ENCODE results near the gene LGMN. TPM values are rescaled to one million over a fixed set of nuclear protein-coding genes. Genes with fewer than 3 reads are reported as not detected.

Gene LGMN
- total and polyA plus RNA-seq, 4 donors = 86.0 to 164 (median 97.8) TPM

- WGBS, 2 donors = 91% methylated on average over 4 of the region's 4 CpGs
- H3K27ac ChIP-seq (ENCODE audit: low read depth in 1 of 2, low read length in 2 of 2) = no peak overlapping the region
- DNase-seq (no peak), ATAC-seq (ENCODE audit: low FRiP score) (no peak)
- H3K36me3 ChIP-seq (ENCODE audit: control insufficient read depth in 1 of 2, insufficient read depth in 2 of 2, low read length in 1 of 2) = peaks cover 0 to 5% of the 10 kb centered on the region in 2 donors
- intact Hi-C loops (cut with DNase I) = no loop called here
- no peaks in the 10 kb centered on the region for H3K9me3 ChIP-seq (ENCODE audit: control insufficient read depth, low read length)
- H3K4me3 ChIP-seq (ENCODE audit: low read length in 2 of 2) = no peak overlapping the region
- H3K4me1 ChIP-seq (ENCODE audit: control insufficient read depth in 1 of 2, insufficient read depth in 2 of 2, low read length in 2 of 2) = no peaks in the 10 kb centered on the region
- no peaks in the 10 kb centered on the region for H3K27me3 ChIP-seq (ENCODE audit: control insufficient read depth in 1 of 2, insufficient read depth in 2 of 2, low read length in 1 of 2)
Observed at GRCh38 chr14:92737619-92738188, 10.7 kb downstream of the LGMN start.

- H3K36me3 ChIP-seq (ENCODE audit: control insufficient read depth in 1 of 2, insufficient read depth in 2 of 2, low read length in 1 of 2) = peaks cover 0 to 5% of the 10 kb centered on the region in 2 donors
- H3K27me3 ChIP-seq (ENCODE audit: control insufficient read depth in 1 of 2, insufficient read depth in 2 of 2, low read length in 1 of 2) = no peaks in the 10 kb centered on the region
- WGBS, 2 donors = 28 to 29% methylated on average over 4 of the region's 4 CpGs
- H3K27ac ChIP-seq (ENCODE audit: low read depth in 1 of 2, low read length in 2 of 2) = no peak overlapping the region
- DNase-seq = no peak
- H3K4me1 ChIP-seq (ENCODE audit: control insufficient read depth in 1 of 2, insufficient read depth in 2 of 2, low read length in 2 of 2) = no peaks in the 10 kb centered on the region
- no peak overlapping the region for H3K4me3 ChIP-seq (ENCODE audit: low read length in 2 of 2)
- no peaks in the 10 kb centered on the region for H3K9me3 ChIP-seq (ENCODE audit: control insufficient read depth, low read length)
- intact Hi-C loops (cut with DNase I) = no loop called here
- ATAC-seq (ENCODE audit: low FRiP score) = no peak
Observed at GRCh38 chr14:92737206-92737605, 11.2 kb downstream of the LGMN start.

GRCh38 chr14:92735344-92735743 is 13.1 kb downstream of the LGMN start:
- intact Hi-C loops (cut with DNase I) = no loop called here
- H3K36me3 ChIP-seq (ENCODE audit: control insufficient read depth in 1 of 2, insufficient read depth in 2 of 2, low read length in 1 of 2) = peaks cover 0 to 3% of the 10 kb centered on the region in 2 donors
- no peaks in the 10 kb centered on the region for H3K9me3 ChIP-seq (ENCODE audit: control insufficient read depth, low read length)
- no peak for ATAC-seq (ENCODE audit: low FRiP score)
- DNase-seq = no peak
- no peaks in the 10 kb centered on the region for H3K4me1 ChIP-seq (ENCODE audit: control insufficient read depth in 1 of 2, insufficient read depth in 2 of 2, low read length in 2 of 2)
- no peaks in the 10 kb centered on the region for H3K27me3 ChIP-seq (ENCODE audit: control insufficient read depth in 1 of 2, insufficient read depth in 2 of 2, low read length in 1 of 2)
- no peak overlapping the region for H3K4me3 ChIP-seq (ENCODE audit: low read length in 2 of 2)
- WGBS, 2 donors = 94 to 95% methylated on average over 6 of the region's 6 CpGs
- H3K27ac ChIP-seq (ENCODE audit: low read depth in 1 of 2, low read length in 2 of 2) = no peak overlapping the region

GRCh38 chr14:92734618-92735017 is 13.8 kb downstream of the LGMN start:
- 85 to 89% methylated on average over 7 of the region's 7 CpGs for WGBS, 2 donors
- Histone ChIP-seq H3K9me3 (ENCODE audit: control insufficient read depth, low read length) (no peaks in the 10 kb centered on the region), H3K27me3 (ENCODE audit: control insufficient read depth in 1 of 2, insufficient read depth in 2 of 2, low read length in 1 of 2) (no peaks in the 10 kb centered on the region), H3K36me3 (ENCODE audit: control insufficient read depth in 1 of 2, insufficient read depth in 2 of 2, low read length in 1 of 2) (peaks cover 0 to 1% of the 10 kb centered on the region in 2 donors), H3K4me1 (ENCODE audit: control insufficient read depth in 1 of 2, insufficient read depth in 2 of 2, low read length in 2 of 2) (no peaks in the 10 kb centered on the region), H3K4me3 (ENCODE audit: low read length in 2 of 2) (no peak overlapping the region), H3K27ac (ENCODE audit: low read depth in 1 of 2, low read length in 2 of 2) (no peak overlapping the region)
- DNase-seq = no peak
- intact Hi-C loops (cut with DNase I) = no loop called here
- ATAC-seq (ENCODE audit: low FRiP score) = peak; percentile 17

GRCh38 chr14:92733007-92733406 is 15.4 kb downstream of the LGMN start:
- ATAC-seq (ENCODE audit: low FRiP score) (no peak), DNase-seq (no peak)
- no peak overlapping the region for H3K4me3 ChIP-seq (ENCODE audit: low read length in 2 of 2)
- no peaks in the 10 kb centered on the region for H3K27me3 ChIP-seq (ENCODE audit: control insufficient read depth in 1 of 2, insufficient read depth in 2 of 2, low read length in 1 of 2)
- H3K9me3 ChIP-seq (ENCODE audit: control insufficient read depth, low read length) = no peaks in the 10 kb centered on the region
- peaks cover 0 to 1% of the 10 kb centered on the region in 2 donors for H3K36me3 ChIP-seq (ENCODE audit: control insufficient read depth in 1 of 2, insufficient read depth in 2 of 2, low read length in 1 of 2)
- intact Hi-C loops (cut with DNase I) = no loop called here
- H3K27ac ChIP-seq (ENCODE audit: low read depth in 1 of 2, low read length in 2 of 2) = no peak overlapping the region
- no peaks in the 10 kb centered on the region for H3K4me1 ChIP-seq (ENCODE audit: control insufficient read depth in 1 of 2, insufficient read depth in 2 of 2, low read length in 2 of 2)
- 52 to 55% methylated on average over 4 of the region's 4 CpGs for WGBS, 2 donors

GRCh38 chr14:92731622-92732115 is 16.8 kb downstream of the LGMN start:
- no peaks in the 10 kb centered on the region for H3K27me3 ChIP-seq (ENCODE audit: control insufficient read depth in 1 of 2, insufficient read depth in 2 of 2, low read length in 1 of 2)
- H3K4me3 ChIP-seq (ENCODE audit: low read length in 2 of 2) = no peak overlapping the region
- H3K27ac ChIP-seq (ENCODE audit: low read depth in 1 of 2, low read length in 2 of 2) = no peak overlapping the region
- 94 to 98% methylated on average over 3 of the region's 3 CpGs for WGBS, 2 donors
- DNase-seq (no peak), ATAC-seq (ENCODE audit: low FRiP score) (no peak)
- peaks cover 0 to 1% of the 10 kb centered on the region in 2 donors for H3K36me3 ChIP-seq (ENCODE audit: control insufficient read depth in 1 of 2, insufficient read depth in 2 of 2, low read length in 1 of 2)
- intact Hi-C loops (cut with DNase I) = no loop called here
- no peaks in the 10 kb centered on the region for H3K9me3 ChIP-seq (ENCODE audit: control insufficient read depth, low read length)
- no peaks in the 10 kb centered on the region for H3K4me1 ChIP-seq (ENCODE audit: control insufficient read depth in 1 of 2, insufficient read depth in 2 of 2, low read length in 2 of 2)

GRCh38 chr14:92729634-92730358 is 18.6 kb downstream of the LGMN start:
- intact Hi-C loops (cut with DNase I) = no loop called here
- no peak overlapping the region for H3K4me3 ChIP-seq (ENCODE audit: low read length in 2 of 2)
- no peaks in the 10 kb centered on the region for H3K4me1 ChIP-seq (ENCODE audit: control insufficient read depth in 1 of 2, insufficient read depth in 2 of 2, low read length in 2 of 2)
- no peak for DNase-seq
- H3K27ac ChIP-seq (ENCODE audit: low read depth in 1 of 2, low read length in 2 of 2) = no peak overlapping the region
- H3K27me3 ChIP-seq (ENCODE audit: control insufficient read depth in 1 of 2, insufficient read depth in 2 of 2, low read length in 1 of 2) = no peaks in the 10 kb centered on the region
- WGBS, 2 donors = 66 to 69% methylated on average over 14 of the region's 14 CpGs
- peaks cover 0 to 1% of the 10 kb centered on the region in 2 donors for H3K36me3 ChIP-seq (ENCODE audit: control insufficient read depth in 1 of 2, insufficient read depth in 2 of 2, low read length in 1 of 2)
- H3K9me3 ChIP-seq (ENCODE audit: control insufficient read depth, low read length) = no peaks in the 10 kb centered on the region
- ATAC-seq (ENCODE audit: low FRiP score) = no peak

GRCh38 chr14:92728759-92729364 is 19.6 kb downstream of the LGMN start:
- no peaks in the 10 kb centered on the region for H3K9me3 ChIP-seq (ENCODE audit: control insufficient read depth, low read length)
- H3K36me3 ChIP-seq (ENCODE audit: control insufficient read depth in 1 of 2, insufficient read depth in 2 of 2, low read length in 1 of 2) = no peaks in the 10 kb centered on the region
- no peak for DNase-seq
- intact Hi-C loops (cut with DNase I) = no loop called here
- no peak for ATAC-seq (ENCODE audit: low FRiP score)
- H3K4me3 ChIP-seq (ENCODE audit: low read length in 2 of 2) = no peak overlapping the region
- H3K4me1 ChIP-seq (ENCODE audit: control insufficient read depth in 1 of 2, insufficient read depth in 2 of 2, low read length in 2 of 2) = no peaks in the 10 kb centered on the region
- H3K27me3 ChIP-seq (ENCODE audit: control insufficient read depth in 1 of 2, insufficient read depth in 2 of 2, low read length in 1 of 2) = no peaks in the 10 kb centered on the region
- H3K27ac ChIP-seq (ENCODE audit: low read depth in 1 of 2, low read length in 2 of 2) = no peak overlapping the region
- 67 to 73% methylated on average over 8 of the region's 8 CpGs for WGBS, 2 donors

GRCh38 chr14:92726933-92727262 is 21.5 kb downstream of the LGMN start:
- Histone ChIP-seq H3K36me3 (ENCODE audit: control insufficient read depth in 1 of 2, insufficient read depth in 2 of 2, low read length in 1 of 2) (no peaks in the 10 kb centered on the region), H3K27ac (ENCODE audit: low read depth in 1 of 2, low read length in 2 of 2) (no peak overlapping the region), H3K27me3 (ENCODE audit: control insufficient read depth in 1 of 2, insufficient read depth in 2 of 2, low read length in 1 of 2) (no peaks in the 10 kb centered on the region), H3K4me1 (ENCODE audit: control insufficient read depth in 1 of 2, insufficient read depth in 2 of 2, low read length in 2 of 2) (no peaks in the 10 kb centered on the region), H3K9me3 (ENCODE audit: control insufficient read depth, low read length) (no peaks in the 10 kb centered on the region), H3K4me3 (ENCODE audit: low read length in 2 of 2) (no peak overlapping the region)
- DNase-seq = no peak
- WGBS, 2 donors = 93 to 99% methylated on average over 8 of the region's 8 CpGs
- no peak for ATAC-seq (ENCODE audit: low FRiP score)
- intact Hi-C loops (cut with DNase I) = no loop called here

Data from aorta (tissue), 5 donors.